K562 (cell line): Measurements from ENCODE around the gene HS3ST3A1. TPM values are rescaled to one million over a fixed set of nuclear protein-coding genes. Genes with fewer than 3 reads are reported as not detected.
A peak's percentile ranks its signal among the peaks of the same experiment; 100 is the strongest.

Experiments used
- ATAC-seq: fragments of 200-7000 bp; cut with Tn5 transposase; 3 replicates; pipeline ENCODE4 v1.9.1; 2020; ENCODE audit warnings: moderate library complexity
- BruUV-seq: library from RNA; stranded (reverse); fragments of 400-500 nt; replicated peaks from 2 replicates; lab custom pipeline; 2021; lab: Mats Ljungman, UMichigan
- CTCF ChIA-PET: fragments of 300-600 bp; formaldehyde crosslinking; extraction: SDS; loops from one replicate; lab custom pipeline; 2021; ENCODE audit warnings: low intra/inter-chr PET ratio; lab: Yijun Ruan, JAX
- POLR2A ChIA-PET: fragments of 300-600, 350-650 bp; sonication (Branson Sonifier 250); formaldehyde crosslinking; extraction: SDS; loops from one replicate; lab custom pipeline; 2021; ENCODE audit warnings: antibody characterized with exemption, inconsistent platforms; lab: Yijun Ruan, JAX
- DNase-seq, 4 experiments: peaks; one replicate each; pipeline versions ENCODE4 v3.0.0 to v3.0.0-alpha.2; 2011 to 2018; ENCODE audit warnings: low spot score in 3 of 4, mixed read lengths in 3 of 4; ENCODE audit errors: extremely low read depth in 1 of 4
- FAIRE-seq: peaks from 2 replicates; lab custom pipeline; 2011; peaks lifted over from hg19 to GRCh38; lab: Jason Lieb, UNC
- H2AFZ ChIP-seq: 2 replicates; pipeline ENCODE4 v1.6.0; 2011; ENCODE audit warnings: low read depth, low read length, control low read depth, inconsistent platforms
- H3K27ac ChIP-seq: fragments of 200-600 bp; 3 replicates; pipeline ENCODE4 v1.8.0; 2011; ENCODE audit warnings: low read depth, mild to moderate bottlenecking, control low read depth, inconsistent platforms, low read length, moderate library complexity, mixed read lengths; ENCODE audit errors: extremely low read depth
- H3K27me3 ChIP-seq, 2 experiments: fragments of 300-600 bp in 1 of 2; 2 replicates in 1 of 2; 3 replicates in 1 of 2; pipeline versions ENCODE4 v1.6.0 to v1.8.0; 2011; ENCODE audit warnings: inconsistent platforms in 2 of 2, low read length in 2 of 2, mild to moderate bottlenecking in 1 of 2, mixed read lengths in 1 of 2, moderate library complexity in 1 of 2; ENCODE audit not compliant: control insufficient read depth in 2 of 2, insufficient read depth in 2 of 2
- H3K36me3 ChIP-seq: fragments of 300-600 bp; 3 replicates; pipeline ENCODE4 v1.8.0; 2011; ENCODE audit warnings: mild to moderate bottlenecking, low read length, inconsistent platforms; ENCODE audit not compliant: control insufficient read depth, insufficient read depth
- H3K4me1 ChIP-seq, 2 experiments: fragments of 200-600 bp in 1 of 2; replicated peaks in 1 of 2; 2 replicates in 1 of 2; 3 replicates in 1 of 2; pipeline versions ENCODE4 v1.5.1 to v1.8.0; 2011; ENCODE audit warnings: inconsistent platforms in 2 of 2, low read length in 2 of 2, mild to moderate bottlenecking in 1 of 2, mixed read lengths in 1 of 2, moderate library complexity in 1 of 2; ENCODE audit not compliant: control insufficient read depth in 2 of 2, insufficient read depth in 2 of 2
- H3K4me2 ChIP-seq: 2 replicates; pipeline ENCODE4 v1.6.1; 2011; ENCODE audit warnings: low read length, control low read depth, inconsistent platforms, mixed read lengths; ENCODE audit not compliant: insufficient read depth
- H3K4me3 ChIP-seq: fragments of 200-600 bp; sonication (generic), shearing (Covaris generic); 2 replicates; pipeline ENCODE4 v1.5.1; 2016; ENCODE audit warnings: control low read depth, inconsistent platforms
- H3K79me2 ChIP-seq: fragments of 200-600 bp; 3 replicates; pipeline ENCODE4 v1.8.0; 2011; ENCODE audit warnings: low read length, inconsistent platforms; ENCODE audit not compliant: control insufficient read depth, insufficient read depth
- H3K9ac ChIP-seq, 2 experiments: 2 replicates each; pipeline versions ENCODE4 v1.6.0 to v1.6.1; 2011; ENCODE audit warnings: low read depth in 2 of 2, low read length in 2 of 2, control low read depth in 1 of 2, inconsistent platforms in 1 of 2, mild to moderate bottlenecking in 1 of 2, mixed read lengths in 1 of 2; ENCODE audit not compliant: insufficient read depth in 1 of 2
- H3K9me1 ChIP-seq: one replicate; pipeline ENCODE4 v1.6.0; 2011; ENCODE audit warnings: inconsistent platforms, mild to moderate bottlenecking, low read length, moderate library complexity; ENCODE audit not compliant: control insufficient read depth, insufficient read depth
- H3K9me3 ChIP-seq: replicated peaks from 2 replicates; pipeline ENCODE4 v1.5.1; 2011; ENCODE audit warnings: low read depth, low read length, inconsistent platforms; ENCODE audit not compliant: control insufficient read depth, insufficient read depth
- H4K20me1 ChIP-seq: replicated peaks from 2 replicates; pipeline ENCODE4 v1.6.1; 2011; ENCODE audit warnings: low read length, inconsistent platforms, mixed read lengths; ENCODE audit not compliant: control insufficient read depth, insufficient read depth
- BRD4 ChIP-seq: fragments of 200-600 bp; sonication (generic); IDR thresholded peaks from 2 replicates; pipeline ENCODE4 v1.6.1; 2017; ENCODE audit warnings: inconsistent platforms
- CAMTA2 ChIP-seq: fragments of 250-450 bp; sonication (Bioruptor Pico); conservative IDR thresholded peaks from 2 replicates; pipeline ENCODE4 v1.5.1; 2022
- HMG20B ChIP-seq: fragments of 250-450 bp; sonication (Bioruptor Pico); IDR thresholded peaks from 2 replicates; pipeline ENCODE4 v1.5.0; 2021; ENCODE audit warnings: mild to moderate bottlenecking
- KDM2B ChIP-seq: fragments of 250-450 bp; sonication (Bioruptor Pico); IDR thresholded peaks from 2 replicates; pipeline ENCODE4 v1.8.0; 2021; ENCODE audit warnings: mild to moderate bottlenecking, moderate library complexity
- MYBL2 ChIP-seq, 2 experiments: fragments of 450-650 bp in 1 of 2; sonication (generic) in 1 of 2; formaldehyde crosslinking in 1 of 2; IDR thresholded peaks; 2 replicates each; pipeline versions ENCODE4 v1.6.1 to v1.8.1; 2017 to 2022; ENCODE audit warnings: borderline replicate concordance in 1 of 2, inconsistent platforms in 1 of 2, low read depth in 1 of 2, mild to moderate bottlenecking in 1 of 2, missing genetic modification reagents in 1 of 2, moderate library complexity in 1 of 2
- NRF1 ChIP-seq, 2 experiments: fragments of 450-650 bp; IDR thresholded peaks in 1 of 2; conservative IDR thresholded peaks in 1 of 2; 2 replicates each; pipeline ENCODE4 v1.6.1; 2014; ENCODE audit warnings: mild to moderate bottlenecking in 2 of 2
- NUFIP1 ChIP-seq: fragments of 450-650 bp; IDR thresholded peaks from 2 replicates; pipeline ENCODE4 v1.6.1; 2018; ENCODE audit not compliant: partially characterized antibody
- PYGO2 ChIP-seq: fragments of 450-650 bp; IDR thresholded peaks from 2 replicates; pipeline ENCODE4 v1.6.1; 2016; ENCODE audit warnings: mild to moderate bottlenecking, missing genetic modification characterization, moderate library complexity, missing compliant biosample characterization
- SRF ChIP-seq, 2 experiments: fragments of 250-450, 450-650 bp in 1 of 2; sonication (Bioruptor Pico) in 1 of 2; sonication (generic) in 1 of 2; formaldehyde crosslinking; IDR thresholded peaks; 2 replicates each; pipeline versions ENCODE4 v1.5.0 to v1.5.1; 2020 to 2022; ENCODE audit warnings: mild to moderate bottlenecking in 1 of 2, missing genetic modification reagents in 1 of 2
- XRCC5 ChIP-seq: fragments of 200-400 bp; formaldehyde crosslinking; IDR thresholded peaks from 2 replicates; pipeline ENCODE4 v1.6.1; 2017; ENCODE audit warnings: low read depth, mild to moderate bottlenecking, low read length
- ZNF551 ChIP-seq: fragments of 250-450 bp; sonication (Bioruptor Pico); IDR thresholded peaks from 2 replicates; pipeline ENCODE4 v1.5.0; 2021; ENCODE audit warnings: mild to moderate bottlenecking, moderate library complexity
- ZNF696 ChIP-seq: fragments of 250-450 bp; sonication (Bioruptor Pico); conservative IDR thresholded peaks from 2 replicates; pipeline ENCODE4 v1.4.0; 2020; ENCODE audit warnings: mild to moderate bottlenecking, moderate library complexity
- WGBS: fragments of 100-300 bp; shearing (Covaris generic); methylation state at CpG from one replicate; pipeline ENCODE4 v1.1.6; 2016; ENCODE audit warnings: low coverage, mixed read lengths; ENCODE audit not compliant: insufficient coverage; ENCODE audit errors: missing lambda C conversion rate; 5-methylcytosine and 5-hydroxymethylcytosine counted together
- in situ Hi-C: fragments of 300-500 bp; cut with MboI; formaldehyde crosslinking; loops from 4 replicates; pipeline ENCODE4 v1.15.0; 2018; ENCODE audit warnings: inconsistent platforms, mixed read lengths
- intact Hi-C: fragments of 100-400 bp; cut with micrococcal nuclease; formaldehyde crosslinking; loops from 2 replicates; pipeline ENCODE4 v1.14.2; 2022
- polyA plus RNA-seq, 8 experiments: library from polyadenylated mRNA; depleted of rRNA in 4 of 8; stranded (reverse) in 5 of 8; unstranded in 3 of 8; fragments of >200 nt; fragmentation: Nextera tagmentation in 2 of 8; fragmentation: Illumina TruSeq in 1 of 8; extraction: Ambion mirVana in 2 of 8; extraction: Trizol in 1 of 8; gene quantifications; 2 replicates each; pipeline versions ENCODE4 v1.2.1 to v1.2.3, GENCODE V29; 2011 to 2014; ENCODE audit warnings: inconsistent platforms in 1 of 8, missing spikeins in 1 of 8
- total RNA-seq, 7 experiments: library from RNA; depleted of rRNA in 6 of 7; stranded (reverse); fragments of >200 nt in 6 of 7; fragmentation: Illumina TruSeq in 2 of 7; extraction: Trizol in 2 of 7; gene quantifications; 2 replicates each; pipeline versions ENCODE4 v1.2.1 to v1.2.3, GENCODE V29; 2011 to 2021; ENCODE audit warnings: low replicate concordance in 1 of 7
- TF ChIP-seq, protein P1 (sequence below): sonication (generic); formaldehyde crosslinking; IDR thresholded peaks from 2 replicates; pipeline ENCODE4 v1.8.0; 2022; ENCODE audit warnings: mild to moderate bottlenecking, missing genetic modification reagents
- TF ChIP-seq, protein P2 (sequence below), 2 experiments: IDR thresholded peaks; 2 replicates each; pipeline ENCODE4 v1.6.1; 2011; ENCODE audit warnings: borderline replicate concordance in 1 of 2, control low read depth in 1 of 2, low read depth in 1 of 2, low read length in 1 of 2, mild to moderate bottlenecking in 1 of 2, mixed read lengths in 1 of 2, moderate library complexity in 1 of 2; ENCODE audit not compliant: insufficient read depth in 1 of 2, insufficient read length in 1 of 2, poor library complexity in 1 of 2, severe bottlenecking in 1 of 2; ENCODE audit errors: extremely low read depth in 1 of 2
- TF ChIP-seq, protein P3 (sequence below), 2 experiments: fragments of 450-650 bp; conservative IDR thresholded peaks; 2 replicates each; pipeline ENCODE4 v1.6.1; 2017; ENCODE audit warnings: mild to moderate bottlenecking in 2 of 2, moderate library complexity in 2 of 2
- TF ChIP-seq, protein P4 (sequence below): fragments of 250-450 bp; sonication (Bioruptor Pico); IDR thresholded peaks from 2 replicates; pipeline ENCODE4 v1.8.0; 2022; ENCODE audit warnings: moderate library complexity, mild to moderate bottlenecking, inconsistent platforms

HS3ST3A1 gene
- total and polyA plus RNA-seq, 9 of the 15 experiments (the other 6 are each of a cell fraction or from before 2014, with no cell fraction given) = 0.25 to 14.8 (median 2.3) TPM

DNA sequence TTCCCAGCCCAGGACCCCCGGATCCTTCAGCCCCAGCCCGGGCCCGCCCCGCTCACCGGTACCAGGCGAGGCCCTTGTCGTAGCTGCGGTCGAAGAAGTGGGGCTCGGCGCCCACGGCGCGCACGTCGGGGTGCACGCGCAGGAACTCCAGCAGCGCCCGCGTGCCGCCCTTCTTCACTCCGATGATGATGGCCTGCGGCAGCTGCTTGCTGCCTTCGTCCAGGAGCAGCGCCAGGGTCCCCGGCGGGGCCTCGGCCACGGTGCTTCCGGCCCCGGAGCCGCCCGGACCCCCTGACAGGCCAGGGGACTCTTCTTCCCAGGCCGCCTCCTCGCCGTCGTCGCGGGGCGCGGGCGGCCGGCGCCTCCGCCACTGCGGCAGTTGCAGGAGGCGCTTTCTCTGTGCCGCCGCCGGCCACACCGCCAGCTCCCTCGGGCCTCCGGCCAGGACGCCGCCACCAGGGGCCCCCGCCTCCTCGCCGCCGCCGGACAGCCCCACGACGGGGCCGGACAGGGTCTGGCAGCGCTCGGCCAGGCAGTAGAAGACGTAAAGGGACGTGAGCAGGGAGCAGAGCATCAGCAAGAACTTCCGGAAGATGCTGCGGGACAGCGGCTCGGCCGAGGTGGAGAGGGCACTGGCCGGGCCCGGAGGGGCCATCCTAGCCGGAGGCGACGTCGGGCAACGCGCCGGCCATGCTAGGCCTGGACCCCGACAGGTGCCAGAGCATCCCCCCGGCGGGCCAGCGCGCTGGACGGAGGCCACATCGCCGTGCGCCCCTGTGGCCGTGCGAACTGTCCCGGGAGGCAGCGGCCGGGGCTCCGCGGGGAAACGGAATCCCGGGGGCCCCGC is 1.0 kb downstream of the HS3ST3A1 start:
- H3K9me1 ChIP-seq = no peaks in the 10 kb centered on the region
- under 1% methylated on average over 23 of the region's 101 CpGs for WGBS
- peak; percentile 20 to 33 (median 23) for DNase-seq
- intact Hi-C loops = no loop called here
- FAIRE-seq = no peak
- ChIA-PET POLR2A (no interaction called here), CTCF (no interaction called here)
- H3K79me2 ChIP-seq = peaks cover 59% of the 10 kb centered on the region
- ATAC-seq = peak; percentile 33
- H3K4me3 ChIP-seq = peak overlapping the region; percentile 58
- H3K9me3 ChIP-seq = no peaks in the 10 kb centered on the region
- peaks cover 2% of the 10 kb centered on the region; the same call in 1 of the 3 replicates for H3K36me3 ChIP-seq
- H3K4me1 ChIP-seq = peaks cover 12 to 22% of the 10 kb centered on the region in 2 experiments; a peak in 4 of 5 replicates
- H3K9ac ChIP-seq = peak overlapping the region; percentile 75 to 97
- H3K27ac ChIP-seq = peak overlapping the region; percentile 67
- no peaks in the 10 kb centered on the region for H3K27me3 ChIP-seq
- no TSS peak for BruUV-seq
- peak overlapping the region; percentile 82 for H3K4me2 ChIP-seq
- in situ Hi-C loops = no loop called here
- H4K20me1 ChIP-seq = no peaks in the 10 kb centered on the region
- H2AFZ ChIP-seq = peak overlapping the region; percentile 94
- no peak for TF ChIP-seq KDM2B (CRISPR knock-in tag)
- TF ChIP-seq HMG20B (CRISPR knock-in tag) = no peak
- TF ChIP-seq, protein P1, sequence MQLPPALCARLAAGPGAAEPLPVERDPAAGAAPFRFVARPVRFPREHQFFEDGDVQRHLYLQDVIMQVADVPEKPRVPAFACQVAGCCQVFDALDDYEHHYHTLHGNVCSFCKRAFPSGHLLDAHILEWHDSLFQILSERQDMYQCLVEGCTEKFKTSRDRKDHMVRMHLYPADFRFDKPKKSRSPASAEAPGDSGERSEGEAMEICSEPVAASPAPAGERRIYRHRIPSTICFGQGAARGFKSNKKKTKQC (CRISPR knock-in tag) = no peak
- TF ChIP-seq NUFIP1 = no peak
- no peak for TF ChIP-seq MYBL2 (IDR thresholded peaks at IDR 0.05; ENCODE audit: low read depth)
- TF ChIP-seq MYBL2 (CRISPR knock-in tag; IDR thresholded peaks at IDR 0.05; ENCODE audit: borderline replicate concordance) = no peak
- TF ChIP-seq PYGO2 (tag) = no peak
- TF ChIP-seq SRF (CRISPR knock-in tag; IDR thresholded peaks at IDR 0.05) = no peak
- TF ChIP-seq ZNF551 (CRISPR knock-in tag) = no peak
- no peak for TF ChIP-seq CAMTA2 (CRISPR knock-in tag)
- no peak for TF ChIP-seq ZNF696 (CRISPR knock-in tag)
- no peak for TF ChIP-seq XRCC5
- TF ChIP-seq, protein P2, sequence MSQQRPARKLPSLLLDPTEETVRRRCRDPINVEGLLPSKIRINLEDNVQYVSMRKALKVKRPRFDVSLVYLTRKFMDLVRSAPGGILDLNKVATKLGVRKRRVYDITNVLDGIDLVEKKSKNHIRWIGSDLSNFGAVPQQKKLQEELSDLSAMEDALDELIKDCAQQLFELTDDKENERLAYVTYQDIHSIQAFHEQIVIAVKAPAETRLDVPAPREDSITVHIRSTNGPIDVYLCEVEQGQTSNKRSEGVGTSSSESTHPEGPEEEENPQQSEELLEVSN (IDR thresholded peaks at IDR 0.05; ENCODE audit: borderline replicate concordance in 1 of 2, extremely low read depth in 1 of 2, insufficient read depth in 1 of 2, insufficient read length in 1 of 2, low read depth in 1 of 2, low read length in 1 of 2, poor library complexity in 1 of 2, severe bottlenecking in 1 of 2) = peak in 1 of 2 experiments; percentile 42
- peak; percentile 4 to 29; a peak in 2 of 4 replicates for TF ChIP-seq NRF1 (conservative IDR thresholded peaks at IDR 0.05 in 1 of 2, IDR thresholded peaks at IDR 0.05 in 1 of 2)
- TF ChIP-seq BRD4 = no peak
- TF ChIP-seq, protein P3, sequence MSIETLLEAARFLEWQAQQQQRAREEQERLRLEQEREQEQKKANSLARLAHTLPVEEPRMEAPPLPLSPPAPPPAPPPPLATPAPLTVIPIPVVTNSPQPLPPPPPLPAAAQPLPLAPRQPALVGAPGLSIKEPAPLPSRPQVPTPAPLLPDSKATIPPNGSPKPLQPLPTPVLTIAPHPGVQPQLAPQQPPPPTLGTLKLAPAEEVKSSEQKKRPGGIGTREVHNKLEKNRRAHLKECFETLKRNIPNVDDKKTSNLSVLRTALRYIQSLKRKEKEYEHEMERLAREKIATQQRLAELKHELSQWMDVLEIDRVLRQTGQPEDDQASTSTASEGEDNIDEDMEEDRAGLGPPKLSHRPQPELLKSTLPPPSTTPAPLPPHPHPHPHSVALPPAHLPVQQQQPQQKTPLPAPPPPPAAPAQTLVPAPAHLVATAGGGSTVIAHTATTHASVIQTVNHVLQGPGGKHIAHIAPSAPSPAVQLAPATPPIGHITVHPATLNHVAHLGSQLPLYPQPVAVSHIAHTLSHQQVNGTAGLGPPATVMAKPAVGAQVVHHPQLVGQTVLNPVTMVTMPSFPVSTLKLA (conservative IDR thresholded peaks at IDR 0.05) = no peak
- TF ChIP-seq, protein P4, sequence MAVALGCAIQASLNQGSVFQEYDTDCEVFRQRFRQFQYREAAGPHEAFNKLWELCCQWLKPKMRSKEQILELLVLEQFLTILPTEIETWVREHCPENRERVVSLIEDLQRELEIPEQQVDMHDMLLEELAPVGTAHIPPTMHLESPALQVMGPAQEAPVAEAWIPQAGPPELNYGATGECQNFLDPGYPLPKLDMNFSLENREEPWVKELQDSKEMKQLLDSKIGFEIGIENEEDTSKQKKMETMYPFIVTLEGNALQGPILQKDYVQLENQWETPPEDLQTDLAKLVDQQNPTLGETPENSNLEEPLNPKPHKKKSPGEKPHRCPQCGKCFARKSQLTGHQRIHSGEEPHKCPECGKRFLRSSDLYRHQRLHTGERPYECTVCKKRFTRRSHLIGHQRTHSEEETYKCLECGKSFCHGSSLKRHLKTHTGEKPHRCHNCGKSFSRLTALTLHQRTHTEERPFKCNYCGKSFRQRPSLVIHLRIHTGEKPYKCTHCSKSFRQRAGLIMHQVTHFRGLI (CRISPR knock-in tag) = no peak
